Activated naive CD4-positive, alpha-beta T cell (primary cell): Measurements from ENCODE around the gene NCKAP5.

ENCODE experiments used
- DNase-seq, 4 experiments: peaks; one replicate each; lab custom pipeline; 2025; lab: John Stamatoyannopoulos, UW

NCKAP5 gene

DNA sequence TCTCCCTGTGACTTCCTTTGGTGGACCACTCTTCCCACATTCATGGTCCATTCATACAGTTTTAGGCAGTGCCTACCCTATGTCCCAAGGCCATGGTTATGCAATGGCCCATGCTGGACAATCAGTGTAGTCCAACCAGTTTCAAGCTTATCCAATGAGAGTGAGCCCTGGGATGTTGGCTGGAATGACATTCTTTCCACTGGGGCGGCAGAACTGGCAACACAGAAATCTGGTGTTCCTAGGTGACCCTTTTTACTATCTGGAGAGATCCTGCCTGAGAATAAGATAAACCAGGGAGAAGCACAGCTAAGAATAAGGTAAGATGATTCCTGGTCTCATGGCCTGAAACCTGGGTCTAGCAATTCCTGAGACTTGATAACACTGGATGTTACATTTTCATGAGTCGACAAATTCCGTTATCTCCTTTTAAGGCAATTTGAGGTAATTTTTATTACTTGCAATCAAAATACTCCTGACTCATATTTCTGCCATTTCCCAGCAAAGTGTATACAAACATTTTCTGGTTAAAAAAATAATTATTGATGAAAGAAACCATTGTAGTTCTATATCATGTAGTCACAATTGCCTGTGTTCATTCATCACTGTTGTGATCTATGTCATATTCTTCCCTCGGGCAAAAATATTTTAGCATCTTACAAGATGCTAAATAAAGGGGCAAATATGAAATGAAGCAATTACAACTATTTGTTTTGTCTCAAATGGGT lies 626.8 kb downstream of the NCKAP5 start:
- no peak for DNase-seq

DNA sequence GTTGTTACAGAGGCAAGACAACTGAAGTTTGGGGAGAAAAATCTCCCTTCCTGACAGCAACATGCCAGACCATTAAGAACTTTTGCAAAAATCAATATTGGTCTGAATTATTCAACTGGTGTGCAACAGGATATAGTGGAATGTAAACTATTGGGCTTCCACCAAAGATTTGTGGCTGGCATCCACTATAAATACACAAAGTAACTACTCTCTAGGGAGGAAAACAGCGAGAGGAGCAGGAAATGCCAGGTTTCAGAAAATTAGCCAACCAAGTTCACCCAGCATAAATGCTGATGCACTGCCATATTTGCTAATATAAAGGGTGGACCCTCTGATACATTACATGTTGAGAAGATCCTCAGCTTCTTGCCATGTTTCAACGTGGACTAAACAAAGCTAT lies 630.6 kb downstream of the NCKAP5 start:
- DNase-seq, result no peak

DNA sequence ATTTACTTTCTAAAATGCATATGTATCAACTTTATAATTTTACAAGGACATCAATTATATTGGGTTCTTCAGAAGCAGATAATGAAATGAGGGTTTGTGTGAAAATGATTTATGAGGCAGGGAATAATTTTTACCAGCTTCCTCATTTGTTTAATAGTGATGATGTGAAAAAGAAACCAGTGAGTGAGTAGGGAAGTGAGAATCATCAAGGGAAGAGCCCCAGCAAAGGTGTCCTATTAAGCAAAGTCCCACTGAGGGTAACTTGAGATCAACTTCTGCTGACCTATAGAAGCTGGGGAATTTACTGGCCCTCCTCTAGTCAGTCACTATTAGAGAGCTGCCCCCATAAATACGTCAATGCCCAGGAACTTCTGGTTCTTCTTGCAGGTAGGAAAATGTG lies 631.5 kb downstream of the NCKAP5 start:
- no peak for DNase-seq

DNA sequence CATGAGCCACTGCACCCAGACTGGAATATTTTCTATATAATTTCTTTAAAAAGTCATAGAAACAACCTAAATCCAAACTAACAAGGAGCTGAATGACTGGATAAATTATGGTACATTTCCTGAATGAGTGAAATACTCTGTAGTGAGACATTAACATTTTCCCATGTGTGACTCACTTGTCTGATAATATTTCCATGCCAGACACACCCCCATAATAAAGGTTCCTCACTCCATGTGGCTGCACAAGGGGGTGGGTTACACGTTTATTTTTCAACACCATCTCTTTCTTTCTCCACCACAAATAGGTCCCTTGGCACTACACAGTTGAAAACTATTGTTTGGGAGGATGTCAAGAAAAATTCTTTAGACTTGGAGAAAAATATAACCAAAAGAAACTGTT lies 632.0 kb downstream of the NCKAP5 start:
- no peak for DNase-seq

DNA sequence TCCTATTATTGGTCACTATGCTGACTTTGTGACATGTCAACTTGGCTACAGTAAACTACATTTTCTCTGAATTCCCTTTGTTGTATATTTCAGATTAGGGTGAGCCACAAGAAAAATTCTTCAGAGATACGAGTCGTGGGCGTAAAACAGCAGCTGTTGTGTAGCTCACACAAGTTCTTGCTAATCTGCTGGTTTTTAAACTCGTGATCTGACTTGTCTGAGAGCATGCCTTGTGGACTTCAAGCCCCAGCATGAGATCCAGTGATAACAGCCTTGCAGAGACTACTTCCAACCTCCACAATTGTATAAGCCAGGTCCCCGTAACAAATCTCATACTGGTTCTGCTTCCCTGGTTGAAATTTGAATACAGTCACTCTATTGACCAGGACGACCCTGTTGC lies 638.5 kb downstream of the NCKAP5 start:
- no peak for DNase-seq

DNA sequence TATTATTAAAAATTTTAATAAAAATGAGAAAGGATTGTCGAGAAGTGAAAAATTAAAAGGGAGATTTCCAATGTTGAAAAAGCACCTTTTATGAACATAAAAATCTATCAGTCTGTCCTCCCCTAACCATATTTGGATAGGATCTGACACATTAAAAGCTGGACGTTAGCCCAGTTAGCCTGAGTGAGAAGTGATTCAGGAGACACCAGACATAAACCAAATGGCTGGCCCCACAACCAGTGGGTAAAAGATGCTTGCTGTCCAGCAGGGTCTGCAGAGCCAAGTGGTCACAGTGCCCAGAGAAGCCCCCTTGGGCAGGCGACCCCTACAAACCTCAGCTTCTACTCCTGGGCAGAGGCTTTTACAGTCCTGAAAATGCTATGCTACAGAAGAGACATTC lies 644.5 kb downstream of the NCKAP5 start:
- DNase-seq, result no peak

DNA sequence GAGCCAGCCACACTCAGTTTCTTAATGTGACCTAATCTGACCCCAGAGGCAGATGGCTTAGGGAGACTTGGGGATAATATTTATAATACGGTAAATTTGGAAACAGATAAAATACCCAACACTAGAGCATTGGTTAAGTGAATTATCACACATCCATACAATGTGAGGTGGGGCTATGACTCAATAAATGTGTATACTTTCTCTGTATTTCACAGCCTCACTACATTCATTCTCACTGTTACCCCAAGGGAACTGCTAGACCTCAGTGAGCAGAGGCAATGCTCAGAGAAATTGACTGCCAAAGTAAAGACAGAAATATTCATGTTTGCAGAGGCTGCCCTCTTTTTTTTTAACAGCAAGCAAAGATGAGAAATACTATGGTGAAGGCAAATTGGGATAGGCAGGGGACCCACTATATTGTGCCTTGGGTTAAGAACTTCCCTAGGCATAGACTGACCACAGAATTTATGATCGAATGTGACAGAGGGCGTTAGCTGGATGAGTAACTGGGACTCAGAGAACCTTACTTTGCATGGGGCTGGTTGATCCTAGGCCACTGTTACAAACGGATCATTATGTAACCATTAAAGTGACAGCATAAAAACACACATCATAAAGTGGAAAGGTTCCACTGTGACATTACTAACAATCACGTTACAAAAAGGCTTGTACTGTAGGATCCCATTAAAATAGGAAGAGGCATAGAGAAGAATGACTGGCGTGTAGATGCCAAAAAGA lies 652.3 kb downstream of the NCKAP5 start:
- DNase-seq, result no peak

DNA sequence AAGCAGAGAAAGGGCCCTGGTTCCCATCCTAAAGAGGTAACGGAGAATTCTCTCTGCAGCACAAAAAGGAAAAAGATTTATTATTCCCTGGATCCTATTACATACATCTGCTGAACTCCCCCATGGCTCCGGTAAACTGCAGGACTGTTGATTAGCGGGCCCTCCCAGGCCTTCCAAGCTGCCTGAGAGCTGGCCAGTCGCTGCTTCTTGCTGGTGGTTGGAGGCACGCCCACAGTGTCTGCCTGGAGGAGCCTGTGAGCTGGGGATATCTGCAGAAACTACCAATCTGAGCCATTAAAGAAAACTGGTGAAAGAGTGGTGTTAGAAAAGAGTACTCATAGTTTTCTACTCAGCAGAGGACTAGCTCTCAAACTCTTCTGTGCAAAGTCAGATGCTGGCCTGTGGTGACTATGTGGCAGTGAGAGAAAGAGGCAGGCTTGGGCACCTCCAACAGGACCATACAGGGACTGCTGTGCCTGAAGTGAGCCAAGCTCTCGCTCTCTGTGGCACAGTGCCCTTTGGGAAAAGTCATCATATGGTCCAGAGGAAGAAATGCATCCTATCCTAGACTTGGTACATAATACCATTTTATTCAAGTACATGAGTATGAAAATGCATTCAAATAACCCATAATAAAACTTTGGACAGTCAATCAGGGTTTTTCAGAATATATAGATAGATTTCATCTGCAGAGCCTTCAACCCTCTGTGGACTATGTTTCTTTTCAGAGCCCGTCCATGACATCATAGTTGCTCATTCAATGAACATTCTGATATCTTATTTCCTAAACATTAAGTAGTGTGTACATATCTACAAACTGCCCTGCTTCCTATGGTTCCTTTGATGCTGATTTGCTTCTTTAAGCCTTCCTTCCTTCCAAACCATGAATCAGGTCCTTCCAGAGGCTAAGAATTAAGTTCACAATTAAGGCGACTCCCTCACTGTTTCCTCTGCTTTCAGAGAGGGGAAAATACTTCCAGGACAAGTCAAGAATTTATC lies 656.2 kb downstream of the NCKAP5 start:
- no peak for DNase-seq

DNA sequence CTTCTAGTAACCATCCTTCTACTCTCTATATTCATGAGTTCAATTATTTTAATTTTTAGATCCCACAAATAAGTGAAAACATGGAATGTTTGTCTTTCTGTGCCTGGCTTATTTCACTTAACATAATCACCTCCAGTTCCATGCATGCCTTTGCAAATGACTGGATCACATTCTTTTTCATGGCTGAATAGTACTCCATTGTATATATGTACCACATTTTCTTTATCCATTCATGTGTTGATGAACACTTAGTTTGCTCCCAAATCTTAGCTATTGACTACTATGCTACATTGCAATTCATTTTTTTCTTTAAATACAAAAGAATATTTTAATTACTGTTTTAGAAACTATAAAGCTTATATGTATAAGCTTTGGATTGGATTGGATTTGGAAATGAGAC lies 657.8 kb downstream of the NCKAP5 start:
- no peak for DNase-seq

DNA sequence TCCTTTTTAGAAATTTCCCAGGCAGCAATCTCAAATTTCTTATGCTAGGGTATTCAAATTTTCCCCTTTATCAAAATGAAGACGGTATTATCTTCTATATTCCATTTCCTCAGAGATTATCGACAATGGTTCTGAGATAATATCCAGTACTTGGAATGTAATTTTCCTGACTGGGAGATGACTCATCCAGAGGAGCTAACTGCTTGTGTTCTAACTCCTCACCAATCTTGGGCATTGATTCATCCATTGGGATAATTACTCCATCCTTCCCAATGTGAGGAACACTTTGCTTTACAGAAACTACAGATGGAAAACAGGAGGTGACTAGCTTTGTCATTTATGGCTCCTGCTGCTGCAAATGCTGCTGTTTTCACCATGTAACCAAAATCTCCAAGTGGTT lies 658.8 kb downstream of the NCKAP5 start:
- DNase-seq, result no peak

DNA sequence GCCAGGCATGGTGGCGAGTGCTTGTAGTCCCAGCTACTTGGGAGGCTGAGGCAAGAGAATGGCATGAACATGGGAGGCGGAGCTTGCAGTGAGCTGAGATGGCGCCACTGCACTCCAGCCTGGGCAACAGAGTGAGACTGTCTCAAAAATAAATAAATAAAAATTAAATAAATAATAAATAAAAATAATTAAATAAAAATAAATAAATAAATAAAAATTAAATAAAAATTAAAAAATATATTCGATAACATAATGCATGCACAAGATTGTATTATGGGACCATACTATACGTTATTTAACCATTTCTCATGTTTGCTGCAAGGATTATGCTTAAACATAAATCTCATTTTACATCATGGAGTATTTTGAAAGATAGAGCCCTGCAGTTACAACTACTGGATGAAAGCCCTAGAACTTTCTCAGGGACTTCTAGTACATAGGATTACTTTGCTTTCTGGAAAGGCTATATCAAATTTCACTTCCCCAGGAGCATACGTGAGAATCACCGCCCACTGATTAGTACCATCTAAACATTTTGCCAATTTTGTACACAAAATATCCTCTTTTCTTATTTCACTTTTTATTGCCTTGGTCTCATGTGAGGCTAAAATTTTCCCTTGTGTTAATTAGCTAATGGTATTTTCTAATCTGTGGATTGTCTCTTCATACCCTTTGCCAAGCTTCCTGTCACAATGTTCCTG lies 664.0 kb downstream of the NCKAP5 start:
- no peak for DNase-seq

DNA sequence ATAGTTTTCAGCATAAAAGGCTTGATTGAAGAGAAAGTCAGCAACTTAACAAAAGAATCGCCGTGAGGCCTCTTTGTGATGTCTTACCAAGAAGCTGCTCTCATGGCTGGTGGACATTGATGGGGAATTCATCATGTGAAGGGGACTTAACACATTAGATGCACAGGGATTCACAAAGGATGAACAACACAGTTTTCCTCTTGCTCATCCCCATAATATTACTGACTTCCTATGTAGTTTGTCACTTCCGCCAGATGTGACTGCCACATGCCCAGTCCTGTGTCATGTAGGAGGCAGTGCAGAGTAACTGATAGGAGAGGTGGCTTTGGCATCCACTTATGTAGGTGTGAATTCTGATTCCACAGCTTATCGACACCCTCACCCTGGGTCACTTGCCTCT lies 665.6 kb downstream of the NCKAP5 start:
- DNase-seq, result no peak

DNA sequence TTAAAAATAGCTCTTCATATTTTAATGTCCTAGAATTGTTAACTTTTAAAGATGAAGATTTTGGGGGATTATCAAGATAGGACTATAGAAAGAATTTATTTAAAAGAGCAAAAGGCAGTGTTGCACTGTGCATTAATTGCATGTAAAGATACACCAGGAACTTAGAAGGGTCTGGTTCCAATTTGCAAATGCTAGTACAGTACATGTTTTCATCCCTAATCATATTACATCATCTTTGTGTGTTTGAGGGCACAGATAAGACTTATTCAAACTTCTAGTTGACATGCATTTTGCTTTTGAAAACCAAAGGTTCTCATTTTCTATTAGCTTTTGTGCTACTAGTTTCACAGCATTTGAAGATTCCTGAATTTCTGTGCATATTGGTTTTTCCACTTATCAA lies 666.6 kb downstream of the NCKAP5 start:
- DNase-seq, result no peak

DNA sequence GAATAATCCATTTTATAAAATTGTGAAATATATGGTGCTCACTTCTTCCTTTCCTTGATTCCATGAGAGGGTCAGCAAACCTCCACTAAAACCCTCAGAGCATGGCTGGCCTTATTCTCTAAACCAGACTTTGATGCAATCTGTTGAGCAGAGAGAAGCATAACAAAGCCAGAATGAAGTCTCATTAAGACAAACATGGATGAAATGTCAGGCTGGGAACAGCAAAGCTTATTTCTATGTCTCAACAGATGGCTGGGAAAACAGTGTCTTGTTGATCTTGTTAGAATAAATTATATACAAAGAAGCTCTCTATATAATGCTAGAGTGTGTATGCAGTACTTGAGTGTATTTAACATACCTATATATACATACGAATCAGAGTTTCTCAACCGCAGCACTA lies 671.2 kb downstream of the NCKAP5 start:
- DNase-seq, result no peak

DNA sequence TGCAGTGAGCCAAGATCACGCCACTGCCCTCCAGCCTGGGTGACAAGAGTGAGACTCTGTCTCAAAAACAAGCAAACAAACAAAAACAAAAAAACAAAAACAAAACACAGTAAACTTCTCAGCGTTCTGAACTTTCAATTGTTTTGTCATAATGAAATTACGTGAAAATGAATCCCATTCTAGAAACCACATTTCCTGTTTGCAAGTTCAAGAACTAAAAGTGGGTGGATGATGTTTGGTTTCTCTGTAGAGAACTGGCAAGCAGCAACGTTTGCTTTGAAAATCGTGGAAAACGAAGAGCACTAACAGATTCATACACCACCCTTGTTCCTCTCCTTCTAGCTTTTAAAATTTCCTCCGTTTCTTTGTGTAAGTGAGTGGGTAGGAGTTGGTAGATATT lies 672.2 kb downstream of the NCKAP5 start:
- no peak for DNase-seq

DNA sequence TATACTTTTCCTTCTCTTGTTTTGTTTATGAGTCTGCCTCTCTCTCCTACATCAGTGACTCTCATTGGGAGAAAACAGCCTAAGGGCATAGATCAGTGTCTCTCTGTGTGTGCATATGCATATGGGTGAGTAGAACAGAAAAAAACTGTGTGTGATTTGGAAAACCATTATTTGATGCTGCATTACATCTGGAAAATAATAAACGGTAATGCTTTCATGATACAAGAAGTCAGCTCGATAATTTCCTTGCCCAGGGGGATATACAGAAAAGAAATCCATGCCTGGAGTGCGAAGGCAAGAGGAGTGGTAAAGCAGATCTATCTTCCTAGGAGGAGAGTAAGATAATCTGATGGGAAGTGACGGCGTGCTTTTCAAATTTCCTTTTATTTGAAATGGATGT lies 676.8 kb downstream of the NCKAP5 start:
- DNase-seq, result no peak

DNA sequence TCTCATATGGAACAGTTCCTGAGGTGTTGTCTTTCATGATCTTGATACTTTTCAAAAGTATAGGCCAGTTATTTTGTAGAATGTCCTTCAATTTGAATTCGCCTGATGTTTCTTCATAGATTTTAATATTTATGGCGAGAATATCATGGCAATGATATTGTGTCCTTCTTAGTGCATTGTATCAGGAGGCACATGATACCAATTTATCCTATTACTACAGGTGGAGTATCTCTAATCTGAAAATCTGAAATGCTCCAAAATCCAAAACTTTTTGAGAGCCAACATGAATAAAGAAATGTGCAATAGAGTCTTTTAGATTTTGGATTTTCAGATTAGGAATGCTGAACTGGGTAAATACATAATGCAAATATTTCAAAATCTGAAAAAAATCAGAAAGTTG lies 681.7 kb downstream of the NCKAP5 start:
- DNase-seq, result no peak

DNA sequence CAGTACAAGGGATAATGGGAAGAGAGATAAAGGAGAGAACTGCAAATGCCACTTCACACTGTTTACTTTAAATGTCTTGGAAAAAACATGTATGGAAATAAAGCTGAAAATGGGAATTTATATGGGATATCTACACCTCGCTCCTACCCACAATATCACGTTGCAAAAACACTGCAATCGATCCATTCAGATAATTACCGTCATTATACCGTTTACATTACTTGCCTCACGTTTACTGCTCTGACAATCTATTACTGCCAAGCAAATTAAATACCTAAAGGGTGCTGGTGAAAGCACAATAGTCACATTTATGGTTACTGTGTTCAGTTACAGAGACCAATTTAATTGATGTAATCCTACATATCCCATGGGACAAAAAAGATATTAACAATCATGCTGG lies 683.6 kb downstream of the NCKAP5 start:
- DNase-seq, result no peak

DNA sequence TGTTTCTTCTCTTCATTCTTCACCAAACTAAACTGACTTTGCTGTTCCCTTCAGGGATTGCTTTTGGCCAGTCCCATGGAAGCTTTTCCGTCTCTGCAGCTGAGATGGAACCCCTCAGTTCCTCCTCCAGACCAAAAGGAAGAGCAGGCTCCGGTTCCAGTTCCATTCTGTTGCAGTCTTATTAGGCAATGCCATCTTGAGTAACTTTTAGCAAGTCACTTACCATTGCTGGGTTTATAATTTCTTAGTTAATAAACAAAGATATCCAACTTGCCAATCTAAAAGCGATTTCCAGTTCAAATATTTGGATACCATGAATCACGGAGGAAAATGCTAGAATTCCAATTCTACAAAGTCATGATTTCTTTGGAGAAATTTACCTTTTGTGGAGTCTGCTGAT lies 684.0 kb downstream of the NCKAP5 start:
- no peak for DNase-seq

DNA sequence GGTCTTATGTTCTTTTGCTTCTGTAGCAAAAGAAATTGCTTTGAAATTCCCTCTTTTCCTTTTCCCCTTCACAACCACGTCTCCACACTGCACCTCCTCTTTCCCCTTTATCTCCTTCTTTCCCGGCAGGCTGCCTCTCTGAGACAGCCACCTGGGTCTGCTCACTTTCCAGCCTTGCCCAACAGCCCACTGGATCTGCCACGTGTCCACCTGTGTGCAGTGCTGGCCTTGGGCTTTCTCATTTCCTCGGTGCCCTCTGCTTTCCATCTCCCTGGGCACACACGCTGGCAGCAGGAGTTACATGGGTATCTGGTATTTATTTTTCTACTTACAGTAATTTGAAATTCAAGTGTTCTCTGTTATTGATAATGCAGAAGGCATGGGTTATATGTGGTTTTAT lies 684.8 kb downstream of the NCKAP5 start:
- no peak for DNase-seq

DNA sequence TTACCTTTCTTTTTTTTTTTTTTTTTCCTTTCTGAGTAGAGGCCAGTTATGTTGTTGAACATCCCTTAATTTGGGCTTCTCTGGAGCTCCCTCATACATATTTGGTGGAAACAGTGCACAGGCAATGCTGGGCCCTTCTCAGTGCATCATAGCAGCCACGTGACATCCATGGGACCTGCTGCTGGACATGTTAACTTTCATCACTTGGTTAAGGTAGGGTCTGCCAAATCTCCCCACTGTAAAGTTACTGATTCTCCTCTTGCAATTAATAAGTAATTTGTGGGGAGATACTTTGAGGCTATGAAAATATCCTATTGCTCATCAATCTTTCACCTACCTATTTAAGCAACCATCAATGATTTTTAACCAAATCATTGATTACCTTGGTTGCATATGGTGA lies 686.7 kb downstream of the NCKAP5 start:
- DNase-seq, result no peak

DNA sequence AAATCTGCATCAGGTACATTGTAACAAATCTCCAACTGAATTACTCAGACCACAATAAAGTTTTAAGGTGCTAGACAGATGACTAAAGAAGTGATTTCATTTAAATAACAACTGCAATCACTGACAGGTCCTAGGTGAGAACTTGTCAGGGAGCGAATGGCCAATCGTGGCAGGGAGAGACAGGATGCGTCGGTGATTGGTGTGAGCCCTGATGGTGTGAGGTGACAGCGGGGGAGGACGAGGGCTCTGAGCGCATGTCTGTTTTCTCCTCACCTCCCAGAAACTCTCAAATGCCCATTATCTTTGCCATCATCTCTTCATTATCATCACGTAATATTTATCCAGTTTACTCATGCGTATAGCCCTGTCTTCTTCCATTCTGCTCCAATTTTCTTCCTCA lies 690.3 kb downstream of the NCKAP5 start:
- DNase-seq, result no peak
